ENCODE results near the gene HTRA1.

DNA sequence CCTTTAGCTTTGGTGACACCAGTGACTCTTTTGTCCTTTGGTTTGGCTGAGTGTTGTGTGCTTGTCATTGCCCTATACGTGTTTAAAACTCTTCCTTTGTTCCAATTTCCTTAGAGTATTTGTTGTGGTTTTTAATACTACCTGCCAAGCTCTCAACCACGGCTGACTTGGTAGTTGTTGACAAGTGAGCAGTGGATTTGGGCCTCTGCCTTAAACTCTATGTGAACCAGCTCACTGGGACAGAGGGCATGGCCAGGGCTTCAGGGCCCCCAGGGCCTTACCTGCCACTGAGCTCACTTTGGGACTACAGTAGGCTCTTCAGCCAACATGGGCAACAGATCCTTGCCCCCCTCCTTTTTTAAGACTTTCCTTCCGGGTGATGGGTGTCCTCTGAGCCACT lies 89.6 kb downstream of the HTRA1 start:
- TF ChIP-seq, protein P1, sequence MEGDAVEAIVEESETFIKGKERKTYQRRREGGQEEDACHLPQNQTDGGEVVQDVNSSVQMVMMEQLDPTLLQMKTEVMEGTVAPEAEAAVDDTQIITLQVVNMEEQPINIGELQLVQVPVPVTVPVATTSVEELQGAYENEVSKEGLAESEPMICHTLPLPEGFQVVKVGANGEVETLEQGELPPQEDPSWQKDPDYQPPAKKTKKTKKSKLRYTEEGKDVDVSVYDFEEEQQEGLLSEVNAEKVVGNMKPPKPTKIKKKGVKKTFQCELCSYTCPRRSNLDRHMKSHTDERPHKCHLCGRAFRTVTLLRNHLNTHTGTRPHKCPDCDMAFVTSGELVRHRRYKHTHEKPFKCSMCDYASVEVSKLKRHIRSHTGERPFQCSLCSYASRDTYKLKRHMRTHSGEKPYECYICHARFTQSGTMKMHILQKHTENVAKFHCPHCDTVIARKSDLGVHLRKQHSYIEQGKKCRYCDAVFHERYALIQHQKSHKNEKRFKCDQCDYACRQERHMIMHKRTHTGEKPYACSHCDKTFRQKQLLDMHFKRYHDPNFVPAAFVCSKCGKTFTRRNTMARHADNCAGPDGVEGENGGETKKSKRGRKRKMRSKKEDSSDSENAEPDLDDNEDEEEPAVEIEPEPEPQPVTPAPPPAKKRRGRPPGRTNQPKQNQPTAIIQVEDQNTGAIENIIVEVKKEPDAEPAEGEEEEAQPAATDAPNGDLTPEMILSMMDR (IDR thresholded peaks at IDR 0.05), result no peak
- TF ChIP-seq EP300 (IDR thresholded peaks at IDR 0.05) (no peak), POLR2A (IDR thresholded peaks at IDR 0.05) (no peak)

Measured in sigmoid colon (tissue), 4 donors.